NCI-H2196 (cell line): Measurements from ENCODE around the gene ACBD3.
"Not testable (repeated sequence)": the region's sequence is repeated elsewhere in the genome, so short reads cannot be mapped to it uniquely, and the experiment has no call there.

Experiments used
- DNase-seq: peaks from one replicate; lab custom pipeline; 2025; ENCODE audit not compliant: unreplicated experiment; lab: John Stamatoyannopoulos, UW

The ACBD3 gene

DNA sequence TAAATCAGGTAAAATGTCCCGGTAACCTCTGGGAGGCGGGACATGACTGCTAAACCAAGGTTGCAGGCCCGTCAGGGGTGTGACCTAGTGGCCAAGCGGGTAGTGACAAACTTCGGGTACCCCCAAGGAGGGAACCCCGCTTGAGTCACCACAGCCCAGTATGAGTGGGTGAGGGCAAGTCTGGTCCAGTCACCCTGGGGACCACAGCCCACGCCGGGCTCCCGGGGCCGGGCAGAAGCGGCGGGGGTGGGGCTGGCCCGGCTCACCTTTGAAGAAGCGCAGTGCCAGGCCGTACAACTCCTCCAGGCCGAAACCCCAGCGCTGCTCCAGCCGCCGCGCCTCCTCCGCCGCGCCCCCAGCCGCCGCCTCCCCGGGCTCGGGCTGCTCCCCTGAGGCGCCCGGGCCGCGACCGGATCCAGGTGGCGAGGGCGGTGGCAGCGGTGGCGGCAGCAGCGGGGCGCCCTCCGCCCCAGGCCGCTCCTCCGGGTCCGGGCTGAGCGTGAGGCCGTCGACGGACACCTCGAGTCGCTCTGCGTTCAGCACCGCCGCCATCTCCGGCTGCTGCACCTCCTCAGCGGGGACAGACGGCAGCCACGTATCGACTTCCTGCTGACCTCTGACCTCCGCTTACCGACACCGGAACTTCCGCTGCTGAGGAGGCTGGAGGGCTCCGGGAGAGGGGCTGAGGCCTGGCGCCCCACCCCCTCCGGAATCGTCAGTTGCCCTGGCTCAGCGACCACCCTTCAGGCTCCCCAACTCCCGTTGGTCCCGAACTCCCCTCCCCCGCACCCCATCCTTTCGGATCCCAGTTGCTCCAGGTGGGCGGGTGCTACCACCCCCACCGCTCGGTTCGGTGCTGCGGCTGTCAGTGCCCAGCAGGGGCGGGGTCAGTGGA is at the start of gene ACBD3:
Gene ACBD3 (minus strand): TSS at position 618 of the 895 bp plus-strand sequence. CDS start 66 bp downstream, at position 552.
- DNase-seq = peak; percentile 83

DNA sequence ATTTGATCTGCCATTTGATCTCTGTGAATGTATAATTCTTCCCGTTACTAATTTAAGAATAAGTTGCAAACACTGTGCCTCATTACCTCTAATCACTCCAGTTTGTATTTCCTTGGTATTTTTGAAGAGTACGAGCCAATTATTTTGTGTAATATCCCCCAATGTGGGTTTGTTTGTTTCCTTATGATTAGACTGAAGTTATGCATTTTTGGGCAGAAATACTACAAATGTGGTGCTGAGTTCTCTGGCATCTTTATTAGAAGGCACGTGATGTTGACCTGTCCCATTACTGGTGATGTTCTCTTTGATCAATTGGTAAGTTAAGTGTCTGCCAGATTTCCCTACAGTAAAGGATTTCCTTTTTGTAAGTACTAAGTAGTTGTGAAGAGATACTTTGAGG is 47.3 kb upstream of the ACBD3 start:
- no peak for DNase-seq

DNA sequence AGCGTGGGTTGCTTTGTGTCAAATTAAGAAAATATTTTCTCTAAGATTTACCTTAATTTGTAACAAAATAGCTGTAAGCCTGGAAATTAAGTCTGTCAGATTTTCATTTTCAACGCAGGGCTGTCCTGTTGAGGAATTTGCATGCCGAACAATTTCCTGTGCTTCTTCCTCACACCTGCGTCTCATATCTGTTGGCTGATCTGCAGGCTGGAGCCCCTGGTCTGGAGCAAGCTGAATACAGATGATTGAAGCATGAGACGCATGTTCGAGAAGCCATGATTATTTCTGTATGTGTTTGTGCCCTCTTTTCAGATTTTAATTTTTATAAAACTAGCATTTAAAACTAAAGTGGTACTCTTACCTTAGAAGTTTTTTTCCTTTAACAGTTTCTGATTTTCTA is 46.8 kb upstream of the ACBD3 start:
- DNase-seq = no peak

DNA sequence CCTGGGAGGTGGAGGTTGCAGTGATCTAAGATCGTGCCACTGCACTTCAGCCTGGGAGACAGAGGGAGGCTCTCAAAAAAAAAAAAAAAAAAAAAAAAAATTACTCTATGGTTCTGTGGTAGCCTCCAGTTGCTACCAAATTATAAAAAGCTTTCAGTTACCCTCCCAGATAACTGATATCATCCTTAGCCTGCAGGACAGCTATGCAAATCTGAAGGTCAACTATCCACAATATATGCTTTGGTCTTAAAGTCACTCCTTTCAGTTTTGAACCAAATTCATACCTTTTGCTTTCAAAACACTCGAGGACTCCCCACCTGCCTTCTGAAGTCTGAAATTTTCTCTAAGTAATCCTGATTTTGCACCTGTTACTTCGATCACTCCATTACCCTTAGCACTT is 40.1 kb upstream of the ACBD3 start:
- DNase-seq = no peak

DNA sequence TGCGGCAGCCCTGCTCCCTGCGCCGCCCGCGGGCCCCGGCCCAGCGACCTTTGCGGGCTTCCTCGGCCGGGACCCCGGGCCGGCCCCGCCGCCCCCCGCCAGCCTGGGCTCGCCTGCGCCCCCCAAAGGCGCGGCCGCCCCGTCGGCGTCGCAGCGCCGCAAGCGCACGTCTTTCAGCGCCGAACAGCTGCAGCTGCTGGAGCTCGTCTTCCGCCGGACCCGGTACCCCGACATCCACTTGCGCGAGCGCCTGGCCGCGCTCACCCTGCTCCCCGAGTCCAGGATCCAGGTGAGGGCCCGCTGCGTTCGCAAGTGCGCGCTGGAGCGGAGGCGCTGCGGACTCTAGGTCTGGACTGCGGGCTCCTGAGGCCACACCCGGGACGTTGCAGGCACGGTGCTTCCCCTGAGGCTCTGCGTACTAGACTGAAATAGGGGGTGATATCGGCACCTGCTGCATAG is 37.3 kb upstream of the ACBD3 start:
- DNase-seq = no peak

DNA sequence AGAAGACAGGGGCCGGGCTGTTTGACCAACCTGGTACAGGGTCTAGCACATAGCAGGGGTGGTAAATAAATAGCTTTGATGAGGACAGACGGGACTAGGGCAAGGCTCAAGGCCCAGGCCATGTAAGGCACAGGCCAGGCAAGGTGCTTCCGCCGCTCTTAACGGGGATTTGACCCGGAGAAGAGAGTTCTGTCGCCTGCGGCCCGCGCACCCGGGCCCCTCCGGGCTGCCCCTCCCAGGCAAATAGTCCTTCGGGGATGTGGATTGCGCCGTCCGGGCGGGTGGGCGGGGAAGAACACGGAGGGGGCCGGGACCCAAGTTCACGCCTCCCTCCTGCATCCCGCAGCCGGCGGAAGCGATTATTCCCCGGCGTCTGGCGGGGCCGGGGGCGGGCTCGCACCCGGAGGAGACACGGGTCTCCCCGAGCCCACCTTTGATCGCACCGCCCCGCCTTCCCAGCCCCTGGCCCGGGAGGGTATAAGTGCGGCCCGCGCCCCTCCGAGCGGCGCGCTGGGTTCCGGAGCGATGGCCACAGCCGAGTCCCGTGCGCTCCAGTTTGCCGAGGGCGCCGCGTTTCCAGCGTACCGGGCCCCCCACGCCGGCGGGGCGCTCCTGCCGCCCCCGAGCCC is 36.7 kb upstream of the ACBD3 start, which contains the start of gene MIXL1:
Gene MIXL1 (plus strand): TSS at position 508 of the 629 bp plus-strand sequence. CDS start 18 bp downstream, at position 526.
- DNase-seq = no peak

DNA sequence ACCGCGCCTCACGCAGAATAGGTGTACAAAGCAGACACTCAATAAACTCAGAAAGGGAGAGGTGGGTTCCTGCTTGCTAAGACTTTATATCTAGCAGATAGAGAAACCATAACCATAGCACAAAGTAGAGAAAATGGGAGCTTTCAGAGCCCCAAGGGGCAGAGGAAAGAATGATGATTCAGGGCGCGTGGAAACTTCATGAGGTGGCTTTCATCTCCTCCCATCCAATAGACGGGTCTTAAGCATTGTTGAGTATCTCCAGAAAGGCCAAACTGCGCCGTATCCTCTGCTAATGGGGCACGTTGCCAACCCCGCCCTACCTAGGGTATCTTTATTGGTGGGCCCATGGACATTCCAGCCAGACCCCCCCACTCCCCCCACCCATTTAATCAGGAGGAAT is 36.1 kb upstream of the ACBD3 start:
- DNase-seq = no peak

DNA sequence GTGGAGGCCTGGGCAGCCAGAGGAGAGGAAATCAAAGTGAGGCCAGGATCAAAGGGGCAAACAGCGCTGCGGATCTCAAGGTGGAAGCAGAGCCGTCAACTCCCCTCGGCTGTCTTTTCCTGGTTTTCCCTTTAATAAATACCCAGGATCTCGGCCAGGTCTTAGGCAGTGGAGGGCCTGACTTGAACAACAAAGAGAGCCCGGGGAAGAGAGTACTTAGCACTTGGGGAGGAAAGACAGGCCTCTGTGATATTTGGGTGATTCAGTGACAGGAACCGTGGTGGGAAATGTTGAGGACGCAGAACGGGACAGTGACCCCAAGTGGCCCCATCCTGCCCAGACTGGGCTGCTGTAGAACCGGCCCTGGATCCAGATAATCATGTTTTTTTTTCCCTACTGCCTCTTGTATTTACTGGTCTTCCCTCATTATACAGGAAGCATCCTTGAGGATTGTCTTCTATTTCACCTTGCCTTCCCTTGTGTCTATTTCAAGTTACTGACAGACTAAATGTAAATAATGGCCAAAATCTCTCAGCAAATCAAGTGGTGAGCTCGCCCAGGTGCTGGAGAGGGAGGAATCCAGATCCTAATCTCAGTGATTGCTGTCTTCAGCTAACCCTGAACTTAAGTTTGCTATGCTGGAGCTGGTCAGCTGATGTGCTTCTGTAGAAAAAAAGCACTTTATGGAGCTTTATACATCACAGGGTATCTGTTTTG is 34.1 kb upstream of the ACBD3 start:
- DNase-seq = no peak

DNA sequence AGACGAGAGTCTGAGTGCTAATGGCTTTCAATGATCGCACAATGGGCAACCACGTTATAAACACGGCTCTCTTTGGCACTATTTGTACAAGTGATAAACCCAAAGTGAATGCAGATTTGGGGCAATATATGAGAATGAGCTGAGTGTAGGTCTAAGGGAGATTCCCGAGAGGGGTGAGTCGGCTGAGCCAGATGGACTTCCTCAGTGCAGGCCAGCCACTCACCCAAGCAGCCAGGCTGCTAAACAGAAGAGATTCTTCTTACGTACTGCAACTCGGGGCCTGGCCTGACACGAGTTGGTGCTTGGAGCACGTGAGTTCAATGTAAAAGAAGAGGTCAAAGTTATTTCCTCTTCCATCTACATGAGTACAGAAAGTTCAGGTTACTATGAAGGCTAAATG is 30.7 kb upstream of the ACBD3 start:
- no peak for DNase-seq

DNA sequence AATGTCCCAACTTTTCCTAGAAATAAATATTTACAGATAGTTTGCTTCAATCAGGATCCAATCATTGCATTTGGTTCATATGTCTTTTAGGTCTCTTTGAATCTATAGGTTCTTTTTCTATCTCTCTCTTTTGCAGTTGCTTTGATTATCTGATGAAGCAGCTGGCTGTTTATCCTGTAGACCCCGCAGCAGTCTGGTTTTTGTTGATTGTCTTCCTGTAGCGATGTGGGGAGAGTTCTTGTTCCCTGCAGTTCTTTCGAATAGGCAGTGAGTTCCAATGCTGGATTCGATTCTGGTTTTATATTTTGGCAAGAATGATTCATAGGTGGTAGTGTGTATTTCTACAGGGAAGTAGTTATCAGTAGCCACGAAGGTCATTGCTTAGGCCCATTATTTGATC is 29.5 kb upstream of the ACBD3 start:
- no peak for DNase-seq

DNA sequence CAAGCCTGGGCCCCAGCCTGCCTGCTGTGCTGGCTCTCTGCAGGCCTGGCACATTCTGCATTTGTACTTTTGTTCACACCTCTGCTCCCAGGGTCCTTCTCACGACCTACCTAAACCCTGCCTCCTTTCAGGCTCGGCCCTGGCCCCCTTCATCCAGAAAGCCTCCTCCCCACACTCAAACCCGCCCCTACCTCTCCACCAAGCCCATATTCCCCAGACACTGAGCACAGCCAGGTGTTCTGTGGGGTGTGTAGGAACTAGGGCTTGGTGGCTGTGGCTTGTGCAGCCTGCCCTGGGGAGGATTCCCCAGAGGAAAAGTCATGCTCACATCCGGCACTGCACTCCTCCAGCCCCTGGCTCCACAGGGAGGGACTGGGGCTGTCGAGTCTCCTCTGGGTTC is 28.7 kb upstream of the ACBD3 start:
- no peak for DNase-seq

DNA sequence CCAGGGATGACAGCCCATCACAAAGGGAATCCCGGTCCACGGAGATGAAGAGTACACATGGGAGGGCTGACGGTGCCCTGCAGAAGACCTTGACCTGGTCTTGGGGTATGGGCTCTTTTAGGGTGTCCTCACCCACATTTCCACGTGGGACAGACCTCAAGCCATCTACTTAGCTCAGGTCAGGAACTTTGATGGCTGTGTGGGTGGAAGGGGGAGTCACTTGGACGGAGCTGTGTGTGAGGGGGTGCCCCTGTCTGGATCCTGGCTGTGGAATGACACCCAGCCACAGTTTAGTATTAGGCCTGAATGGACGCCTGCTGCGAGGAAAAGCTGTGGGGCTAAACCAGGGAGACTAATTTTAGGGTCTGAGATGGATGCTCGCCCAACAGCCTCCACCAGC is 26.0 kb upstream of the ACBD3 start:
- no peak for DNase-seq

DNA sequence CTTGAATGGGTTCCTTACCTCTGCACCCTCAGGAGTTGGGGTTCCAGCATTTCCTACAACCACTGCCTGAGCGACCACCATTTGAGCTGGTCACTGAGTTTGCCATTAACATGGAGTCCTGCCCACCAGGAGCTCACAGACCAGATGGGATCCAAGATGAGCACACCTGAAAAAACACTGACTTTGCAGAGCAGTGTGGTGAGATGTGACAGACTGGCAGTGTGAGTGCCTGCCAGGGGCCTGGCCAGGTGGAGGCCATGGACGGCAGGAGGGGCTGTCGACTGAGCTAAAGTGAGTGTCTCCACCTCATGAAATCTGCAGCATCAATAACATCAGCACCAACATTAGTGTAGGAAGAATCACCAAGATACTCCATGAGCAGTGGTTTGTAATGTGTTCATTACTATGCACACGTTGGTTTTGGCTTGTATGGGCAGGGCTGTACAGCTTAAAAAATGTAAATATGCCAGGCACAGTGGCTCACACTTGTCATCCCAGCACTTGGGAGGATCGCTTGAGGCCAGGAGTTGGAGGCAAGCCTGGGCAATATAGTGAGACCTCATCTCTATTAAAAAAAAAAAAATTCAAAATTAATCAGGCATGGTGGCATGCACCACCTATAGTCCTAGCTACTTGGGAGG is 24.8 kb upstream of the ACBD3 start:
- no peak for DNase-seq

DNA sequence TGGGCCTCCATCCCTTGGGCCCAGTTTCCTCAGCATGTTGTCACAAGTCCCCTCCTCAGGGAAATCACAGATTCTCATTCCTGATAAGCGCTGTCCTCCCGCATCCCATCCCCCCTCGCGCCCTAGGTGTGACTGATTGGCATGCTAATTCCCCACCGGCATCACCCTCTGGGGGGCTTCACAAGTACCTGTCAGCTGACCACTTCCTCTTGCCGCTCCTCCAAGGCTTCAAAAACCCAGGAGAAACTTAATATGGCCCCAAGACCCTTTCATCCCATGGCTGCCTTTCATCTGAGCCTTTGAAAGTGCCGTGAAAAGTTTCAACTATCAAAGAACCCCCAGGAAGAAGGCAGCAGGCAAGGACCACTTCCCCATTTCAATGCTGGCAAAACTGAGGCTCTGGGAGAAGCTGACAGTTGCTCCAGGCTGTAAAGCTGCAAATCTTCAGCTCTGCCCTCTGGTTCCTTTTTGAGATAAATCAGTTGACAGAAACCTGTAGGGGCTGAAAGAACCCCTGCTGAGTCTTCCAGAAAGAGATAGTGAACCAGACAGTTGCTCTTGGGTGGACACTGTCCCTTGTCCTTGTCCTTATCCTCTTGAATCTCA is 24.1 kb upstream of the ACBD3 start:
- DNase-seq = no peak

DNA sequence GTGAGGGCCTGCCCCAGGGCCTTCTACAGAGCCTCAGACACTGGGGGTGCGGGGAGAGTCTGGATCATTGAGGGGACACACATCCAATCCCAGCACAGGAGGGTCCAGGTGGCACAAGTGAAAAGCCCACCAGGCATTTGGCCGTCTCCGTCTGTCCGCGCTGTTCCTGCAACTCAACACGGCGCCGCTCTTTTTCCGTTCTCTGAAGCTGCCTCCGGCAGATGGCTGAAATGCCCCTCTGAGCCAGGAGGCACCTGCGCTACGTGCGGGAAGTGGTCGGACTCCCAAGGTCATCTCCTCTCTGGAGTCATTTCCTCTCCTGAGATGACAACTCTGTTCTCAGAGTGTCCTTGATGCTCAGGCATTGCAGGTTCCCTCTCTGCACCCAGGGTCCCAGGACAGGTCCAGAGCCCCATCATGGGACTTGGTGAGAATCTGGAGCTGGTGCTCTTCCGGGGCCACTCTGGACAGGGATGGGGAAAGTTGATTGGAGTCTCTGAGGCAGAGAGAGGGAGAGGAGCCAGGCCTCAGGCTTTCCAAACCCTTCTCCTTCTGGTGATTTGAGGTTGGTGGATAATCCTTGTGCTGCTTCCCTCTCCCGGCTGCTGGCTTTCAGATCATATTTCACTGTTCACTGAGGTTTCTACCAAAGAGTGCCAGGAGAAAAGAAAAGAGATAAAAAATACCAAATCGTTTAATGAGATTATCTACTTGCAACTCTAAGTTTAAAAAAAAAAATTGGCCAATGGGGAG is 22.9 kb upstream of the ACBD3 start:
- no peak for DNase-seq

DNA sequence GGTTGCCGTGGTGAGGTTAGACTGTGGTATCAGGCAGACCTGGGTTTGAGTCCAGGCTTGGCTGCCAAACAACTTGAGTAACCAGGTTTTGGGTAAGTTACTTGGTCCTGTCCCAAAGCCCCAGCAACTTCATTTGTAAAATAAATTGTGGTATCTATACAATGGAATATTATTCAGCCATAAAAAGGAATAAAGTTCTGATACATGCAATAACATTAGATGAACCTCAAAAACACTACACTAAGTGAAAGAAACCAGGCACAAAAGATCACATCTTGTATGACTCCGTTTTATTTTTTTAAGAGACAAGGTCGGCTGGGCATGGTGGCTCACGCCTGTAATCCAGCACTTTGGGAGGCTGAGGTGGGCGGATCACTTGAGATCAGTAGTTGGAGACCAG is 20.5 kb upstream of the ACBD3 start:
- no peak for DNase-seq

DNA sequence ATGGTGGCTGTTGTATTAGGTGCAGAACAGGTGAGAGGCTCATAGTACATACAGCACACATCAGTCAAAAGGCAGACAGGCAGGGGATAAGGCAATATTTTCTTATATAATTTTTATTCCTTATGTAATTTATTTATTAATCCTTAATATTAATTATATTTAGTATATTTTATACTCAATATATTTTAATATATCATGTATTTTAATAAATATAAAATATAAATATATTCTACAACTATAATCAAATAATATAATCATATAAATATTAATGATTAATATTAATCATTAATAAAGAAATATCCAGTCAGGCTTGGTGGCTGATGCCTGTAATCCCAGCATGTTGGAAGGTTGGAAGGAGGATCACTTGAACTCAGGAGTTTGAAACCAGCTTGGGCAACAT is 17.7 kb upstream of the ACBD3 start:
- DNase-seq = no peak

DNA sequence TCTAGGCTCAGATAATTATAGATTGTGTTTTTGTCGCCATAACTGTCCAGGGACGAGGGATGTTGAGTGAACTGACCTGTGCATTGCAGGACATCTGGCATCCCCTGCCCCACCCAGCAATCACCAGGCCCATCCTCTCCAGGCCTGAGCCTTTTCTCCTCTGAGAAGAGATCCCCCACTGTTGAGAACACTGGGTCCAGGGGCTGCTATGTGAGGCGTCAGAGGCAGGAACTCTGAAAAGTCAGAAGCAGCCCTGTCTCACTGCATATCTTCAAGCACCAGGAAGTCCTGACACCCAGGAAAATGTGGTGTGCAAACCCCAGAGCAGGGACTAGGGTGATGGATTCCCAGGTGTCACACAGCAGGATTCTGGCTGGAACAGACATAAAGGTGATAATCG is 17.1 kb upstream of the ACBD3 start:
- no peak for DNase-seq

DNA sequence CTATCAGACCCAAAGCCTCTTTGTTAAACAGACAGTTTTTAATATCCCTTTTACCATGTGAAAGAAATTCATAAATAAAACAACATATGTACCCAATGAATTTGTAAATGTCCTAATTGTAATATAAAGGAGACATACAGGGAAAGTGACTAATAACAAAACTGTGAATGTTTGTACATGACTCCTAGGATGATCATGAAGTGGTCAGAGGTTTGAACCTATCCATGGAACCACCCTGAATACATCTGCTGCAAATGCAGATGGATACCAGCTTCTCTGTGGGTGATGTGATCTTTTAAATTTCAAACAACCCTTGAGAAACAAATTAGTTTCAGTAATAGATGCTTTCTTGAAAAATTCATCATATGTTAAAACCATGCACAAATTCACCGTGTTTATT is 16.7 kb upstream of the ACBD3 start:
- no peak for DNase-seq

DNA sequence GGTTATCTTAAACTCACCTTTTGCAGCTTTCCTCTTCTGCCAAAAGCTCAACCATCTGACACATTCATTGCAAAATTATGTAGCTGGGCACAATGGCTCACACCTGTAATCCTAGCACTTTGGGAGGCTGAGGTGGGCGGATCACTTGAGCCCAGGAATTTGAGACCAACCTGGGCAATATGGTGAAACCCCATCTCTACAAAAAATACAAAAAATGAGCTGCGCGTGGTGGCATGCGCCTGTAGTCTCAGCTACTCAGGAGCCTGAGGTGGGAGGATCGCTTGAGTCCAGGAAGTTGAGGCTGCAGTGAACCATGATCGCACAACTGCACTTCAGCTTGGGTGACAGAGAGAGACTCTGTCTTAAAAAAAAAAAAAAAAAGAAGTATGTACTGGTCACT is 16.1 kb upstream of the ACBD3 start:
- not testable (repeated sequence) for DNase-seq
